Measurements from ENCODE around the gene LCE2B. TPM values are rescaled to one million over a fixed set of nuclear protein-coding genes. Genes with fewer than 3 reads are reported as not detected.

The LCE2B gene
- total RNA-seq, 2 donors from 2014 or later, result not detected

DNA sequence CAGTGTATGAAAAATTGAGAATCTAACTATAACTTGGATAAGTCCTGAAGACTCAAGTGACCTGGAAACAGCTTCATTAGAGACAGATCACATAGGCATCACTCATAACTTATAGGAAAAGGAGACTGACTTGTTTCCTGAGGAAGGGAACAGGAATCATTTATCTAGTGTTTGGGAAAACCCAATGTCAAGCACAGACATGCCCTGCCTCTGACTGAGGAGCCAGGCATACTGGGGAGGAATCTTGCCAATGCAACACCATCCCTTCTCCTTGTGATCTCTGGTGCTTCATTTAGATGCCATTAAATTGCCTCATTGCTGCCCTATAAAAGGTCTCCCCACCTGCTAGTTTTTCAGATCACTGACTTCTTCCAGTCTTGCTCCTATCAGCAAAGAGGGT lies 32.3 kb downstream of the LCE2B start:
- intact Hi-C loops (cut with DNase I, micrococcal nuclease), result no loop called here
- ATAC-seq (no peak), DNase-seq (no peak)

DNA sequence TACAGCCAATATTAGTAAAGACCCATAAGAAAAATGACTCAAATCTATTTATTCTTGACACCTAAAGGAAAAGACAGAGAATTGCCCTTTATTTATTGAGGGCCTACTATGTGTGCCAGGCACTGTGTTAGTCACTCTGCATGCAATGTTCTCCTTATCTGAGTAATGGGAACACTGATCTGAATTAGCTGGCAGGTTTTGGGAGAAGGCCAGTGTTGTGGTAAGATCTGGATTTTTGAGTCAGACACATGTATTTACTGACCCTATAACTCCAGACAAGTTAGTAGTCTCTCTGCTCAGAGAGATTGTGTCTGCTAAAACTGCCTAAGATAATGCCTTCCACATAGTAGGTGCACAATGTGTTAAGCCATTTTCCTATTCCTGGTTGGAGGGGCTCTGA lies 39.3 kb downstream of the LCE2B start:
- intact Hi-C loops (cut with DNase I, micrococcal nuclease), result no loop called here
- ATAC-seq, result no peak
- no peak for DNase-seq

DNA sequence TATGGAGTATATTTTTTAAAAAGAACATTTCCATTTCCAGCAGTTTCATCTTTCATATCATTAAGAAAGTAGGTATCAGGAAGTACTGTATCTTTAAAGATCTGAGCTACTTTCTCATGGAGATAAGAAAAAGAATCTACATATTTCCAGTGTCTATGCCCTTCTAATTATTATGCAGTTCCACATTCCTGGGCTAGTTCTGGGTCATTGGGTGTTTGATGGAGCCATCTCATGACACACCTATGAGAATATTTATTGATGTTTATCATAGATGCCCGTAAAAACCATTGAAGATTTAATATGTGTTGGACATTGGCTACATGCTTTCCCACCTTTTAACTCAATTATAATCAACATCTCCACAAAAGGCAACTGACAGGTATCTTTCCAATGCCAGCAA lies 43.1 kb downstream of the LCE2B start:
- no peak for DNase-seq
- no peak for ATAC-seq
- intact Hi-C loops (cut with DNase I, micrococcal nuclease), result no loop called here

DNA sequence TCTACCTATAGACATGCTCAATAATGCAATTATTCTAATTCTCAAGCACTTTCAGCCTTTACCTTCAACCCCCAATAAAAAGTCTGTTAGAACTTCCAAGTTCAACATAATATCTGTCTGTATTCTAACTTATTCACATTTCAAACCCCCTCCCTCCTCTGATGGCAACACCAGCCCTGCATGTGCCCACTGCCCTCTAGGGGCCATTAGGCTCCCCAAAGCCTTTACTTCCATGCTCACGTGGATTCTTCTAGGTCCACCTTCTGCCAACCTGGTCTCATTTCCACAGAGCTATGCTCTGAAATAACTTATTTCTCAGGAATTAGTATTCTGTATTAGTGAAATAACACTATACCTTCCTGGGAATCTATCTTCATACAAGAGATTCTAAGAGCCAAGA lies 49.7 kb downstream of the LCE2B start:
- intact Hi-C loops (cut with DNase I, micrococcal nuclease), result no loop called here
- ATAC-seq, result no peak

More for the DNA sequence above, 49.7 kb downstream of the LCE2B start:
- no peak for DNase-seq

Other genes starting within 250 kb of the LCE2B start
- not detected for gene LCE5A, start 175.3 kb upstream of the LCE2B start, total RNA-seq
- not detected for gene CRCT1, start 171.6 kb upstream of the LCE2B start, total RNA-seq
- not detected for gene LCE3E, start 119.3 kb upstream of the LCE2B start, total RNA-seq
- gene LCE3D, start 105.6 kb upstream of the LCE2B start, total RNA-seq, result not detected
- not detected for gene LCE3C, start 85.9 kb upstream of the LCE2B start, total RNA-seq
- not detected for gene LCE3B, start 72.3 kb upstream of the LCE2B start, total RNA-seq
- gene LCE3A, start 63.0 kb upstream of the LCE2B start, total RNA-seq, result not detected
- gene LCE2D, start 22.7 kb upstream of the LCE2B start, total RNA-seq, result not detected
- not detected for gene LCE2C, start 10.8 kb upstream of the LCE2B start, total RNA-seq
- not detected for gene LCE2A, start 12.2 kb downstream of the LCE2B start, total RNA-seq
- not detected for gene LCE4A, start 22.0 kb downstream of the LCE2B start, total RNA-seq
- not detected for gene KPRP, start 71.9 kb downstream of the LCE2B start, total RNA-seq
- gene LCE1F, start 89.0 kb downstream of the LCE2B start, total RNA-seq, result not detected
- not detected for gene LCE1E, start 100.1 kb downstream of the LCE2B start, total RNA-seq
- not detected for gene LCE1D, start 110.6 kb downstream of the LCE2B start, total RNA-seq
- not detected for gene LCE1C, start 120.5 kb downstream of the LCE2B start, total RNA-seq
- not detected for gene LCE1B, start 125.8 kb downstream of the LCE2B start, total RNA-seq
- not detected for gene LCE1A, start 141.3 kb downstream of the LCE2B start, total RNA-seq
- gene LCE6A, start 156.7 kb downstream of the LCE2B start, total RNA-seq, result not detected
- gene LCE7A, start 173.9 kb downstream of the LCE2B start, total RNA-seq, result not detected
- not detected for gene SMCP, start 192.2 kb downstream of the LCE2B start, total RNA-seq
- gene IVL, start 222.4 kb downstream of the LCE2B start, total RNA-seq, result not detected

Data from left colon (tissue), 2 donors.